Activated CD8-positive, alpha-beta T cell treated with anti-CD3 and anti-CD28 coated beads, Interleukin-2, amount 10 ng/mL, durations not matched to agents 7 days and 5 days (primary cell): ENCODE results near the gene SLIT3. TPM values are rescaled to one million over a fixed set of nuclear protein-coding genes. Genes with fewer than 3 reads are reported as not detected.

Experiments used
- ATAC-seq: fragments of 150-1000 bp; cut with Tn5 transposase; one replicate; pipeline ENCODE4 v1.10.0; 2021; ENCODE audit warnings: moderate library complexity
- CTCF ChIA-PET: fragments of 350-600 bp; sonication (Branson Sonifier 250); formaldehyde crosslinking; loops from one replicate; lab custom pipeline; 2021; ENCODE audit warnings: antibody characterized with exemption; lab: Charles Lee
- POLR2A ChIA-PET: fragments of 350-600 bp; sonication (Branson Sonifier 250); formaldehyde crosslinking; loops from one replicate; lab custom pipeline; 2021; ENCODE audit warnings: antibody characterized with exemption; lab: Charles Lee
- DNase-seq: peaks from one replicate; pipeline ENCODE4 v3.0.0-alpha.2; 2020
- H3K27ac Mint-ChIP-seq: one replicate; pipeline ENCODE4 v1.8.0; 2021; ENCODE audit warnings: mild to moderate bottlenecking, mixed read lengths
- H3K27me3 Mint-ChIP-seq: one replicate; pipeline ENCODE4 v1.8.0; 2021; ENCODE audit warnings: low read depth, mixed read lengths
- H3K36me3 Mint-ChIP-seq: one replicate; pipeline ENCODE4 v1.8.0; 2021; ENCODE audit warnings: low read depth, mixed read lengths
- H3K4me1 Mint-ChIP-seq: one replicate; pipeline ENCODE4 v1.8.0; 2021; ENCODE audit warnings: low read depth, mixed read lengths
- H3K4me3 Mint-ChIP-seq: one replicate; pipeline ENCODE4 v1.8.0; 2021; ENCODE audit warnings: mild to moderate bottlenecking, mixed read lengths
- H3K9me3 Mint-ChIP-seq: one replicate; pipeline ENCODE4 v1.8.0; 2022; ENCODE audit warnings: mixed read lengths; ENCODE audit not compliant: insufficient read depth
- total RNA-seq, 2 experiments: library from RNA; stranded (reverse); gene quantifications; one replicate each; pipeline ENCODE4 v1.2.3, GENCODE V29; 2021

The SLIT3 gene
- total RNA-seq, 2 experiments from 2014 or later = not detected

DNA sequence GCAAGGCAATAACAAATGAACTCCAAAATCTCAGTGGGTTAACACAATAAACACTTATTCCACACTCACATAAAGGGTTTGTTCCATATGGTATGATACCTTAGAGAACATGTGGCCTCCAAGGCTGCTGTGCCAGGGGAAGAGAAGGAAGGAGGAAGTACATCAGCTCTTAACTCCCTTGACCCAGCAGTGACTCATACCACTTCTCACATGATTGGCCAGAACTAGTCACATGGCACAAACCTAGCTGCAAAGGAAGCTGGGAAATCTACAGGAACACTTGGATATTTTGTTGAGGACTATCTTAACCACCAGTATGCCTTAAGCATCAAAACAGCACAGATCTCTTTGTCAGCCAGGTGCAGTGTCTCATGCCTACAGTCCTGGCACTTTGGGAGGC lies 99.3 kb downstream of the SLIT3 start:
- H3K27me3 Mint-ChIP-seq = no peaks in the 10 kb centered on the region
- no peak overlapping the region for H3K27ac Mint-ChIP-seq

DNA sequence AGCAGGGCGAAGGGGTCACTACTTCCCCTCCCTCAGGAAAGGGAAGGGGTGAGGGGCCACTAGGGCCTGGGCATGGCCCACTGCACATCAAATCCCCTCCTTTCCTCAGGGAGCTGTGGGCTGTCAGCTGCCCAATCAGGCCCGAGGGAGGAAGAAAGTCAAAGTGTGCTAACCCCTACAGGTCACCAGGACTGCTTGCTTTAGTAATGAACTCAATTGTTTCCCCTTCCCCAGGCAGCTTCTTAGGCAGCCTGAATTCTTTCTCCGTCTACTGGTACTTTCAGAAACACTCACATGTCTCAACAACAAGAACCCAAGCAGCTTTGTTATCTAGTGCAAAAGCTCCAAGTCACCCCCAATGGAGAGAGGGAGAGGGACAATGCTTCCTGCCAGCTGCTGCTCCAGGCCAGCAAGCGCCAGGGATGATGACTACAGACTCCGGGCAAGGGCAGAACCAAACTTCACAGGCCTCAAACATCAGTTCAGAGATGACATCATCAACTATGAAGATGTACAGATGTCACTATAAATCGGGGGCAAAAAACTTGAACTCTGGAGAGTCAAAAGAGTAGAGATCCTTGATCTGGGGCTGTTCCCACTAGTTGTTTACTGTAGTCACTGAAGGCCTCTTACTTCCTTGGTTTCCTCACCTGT lies 100.7 kb downstream of the SLIT3 start:
- no peaks in the 10 kb centered on the region for H3K36me3 Mint-ChIP-seq
- CTCF ChIA-PET = interaction anchor here (0.9 kb wide), 1 partner anchor 102 kb away, joined by 3 read pairs; no protein-coding TSS in a partner anchor
- H3K4me3 Mint-ChIP-seq = no peak overlapping the region
- POLR2A ChIA-PET = no interaction called here
- no peaks in the 10 kb centered on the region for H3K9me3 Mint-ChIP-seq
- H3K4me1 Mint-ChIP-seq = no peaks in the 10 kb centered on the region
- no peaks in the 10 kb centered on the region for H3K27me3 Mint-ChIP-seq
- ATAC-seq = no peak
- no peak for DNase-seq
- H3K27ac Mint-ChIP-seq = no peak overlapping the region

More for the DNA sequence above, 99.3 kb downstream of the SLIT3 start:
- no peaks in the 10 kb centered on the region for H3K9me3 Mint-ChIP-seq
- H3K4me3 Mint-ChIP-seq = no peak overlapping the region
- no peak for ATAC-seq
- no peak for DNase-seq
- H3K4me1 Mint-ChIP-seq = no peaks in the 10 kb centered on the region
- CTCF ChIA-PET = no interaction called here
- no peaks in the 10 kb centered on the region for H3K36me3 Mint-ChIP-seq
- POLR2A ChIA-PET = no interaction called here

DNA sequence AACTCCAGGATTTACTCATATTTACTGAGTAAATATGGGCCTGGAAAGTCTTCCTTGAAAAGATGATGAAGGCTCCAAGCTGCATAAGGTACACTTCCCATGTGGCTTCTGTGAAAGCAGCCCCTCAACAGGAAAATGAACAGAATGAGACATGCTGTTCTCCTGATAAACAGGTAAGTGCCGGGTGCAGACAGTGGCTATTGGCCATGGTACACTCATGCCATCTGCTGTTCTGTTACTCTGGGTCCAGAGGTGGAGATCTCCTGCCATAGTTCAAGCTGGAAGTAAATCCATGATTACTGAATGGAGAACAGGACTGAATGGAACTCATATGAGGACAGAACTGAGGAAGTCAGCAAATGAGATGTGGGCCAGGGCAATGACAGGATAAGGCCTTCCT lies 103.6 kb downstream of the SLIT3 start:
- Mint-ChIP-seq H3K4me1 (no peaks in the 10 kb centered on the region), H3K9me3 (no peaks in the 10 kb centered on the region), H3K27ac (no peak overlapping the region), H3K4me3 (no peak overlapping the region), H3K36me3 (no peaks in the 10 kb centered on the region), H3K27me3 (no peaks in the 10 kb centered on the region)
- ATAC-seq (no peak), DNase-seq (no peak)
- POLR2A ChIA-PET = no interaction called here
- CTCF ChIA-PET = no interaction called here

DNA sequence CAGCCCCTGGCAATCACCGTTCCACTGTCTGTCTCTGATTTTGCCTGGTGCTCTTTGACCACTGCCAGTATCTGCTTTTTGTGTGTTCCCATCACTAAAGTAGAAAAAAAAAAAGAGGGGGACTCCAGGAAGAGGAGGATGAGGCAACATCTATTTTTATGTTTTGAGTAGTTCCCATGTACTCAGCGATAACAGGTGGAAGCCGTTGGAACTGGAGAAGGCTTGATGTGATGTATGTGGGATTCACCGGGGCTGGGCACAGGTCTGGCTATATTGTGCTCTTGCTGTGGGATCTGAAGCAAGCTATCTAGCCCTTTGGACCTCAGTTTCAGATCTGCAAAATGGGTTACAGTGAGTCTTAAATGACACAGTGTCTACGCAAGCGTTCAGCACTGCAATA lies 104.9 kb downstream of the SLIT3 start:
- H3K36me3 Mint-ChIP-seq = no peaks in the 10 kb centered on the region
- H3K27ac Mint-ChIP-seq = no peak overlapping the region
- DNase-seq (no peak), ATAC-seq (no peak)
- H3K9me3 Mint-ChIP-seq = no peaks in the 10 kb centered on the region
- ChIA-PET POLR2A (no interaction called here), CTCF (no interaction called here)
- H3K4me1 Mint-ChIP-seq = no peaks in the 10 kb centered on the region
- H3K4me3 Mint-ChIP-seq = no peak overlapping the region
- H3K27me3 Mint-ChIP-seq = no peaks in the 10 kb centered on the region

DNA sequence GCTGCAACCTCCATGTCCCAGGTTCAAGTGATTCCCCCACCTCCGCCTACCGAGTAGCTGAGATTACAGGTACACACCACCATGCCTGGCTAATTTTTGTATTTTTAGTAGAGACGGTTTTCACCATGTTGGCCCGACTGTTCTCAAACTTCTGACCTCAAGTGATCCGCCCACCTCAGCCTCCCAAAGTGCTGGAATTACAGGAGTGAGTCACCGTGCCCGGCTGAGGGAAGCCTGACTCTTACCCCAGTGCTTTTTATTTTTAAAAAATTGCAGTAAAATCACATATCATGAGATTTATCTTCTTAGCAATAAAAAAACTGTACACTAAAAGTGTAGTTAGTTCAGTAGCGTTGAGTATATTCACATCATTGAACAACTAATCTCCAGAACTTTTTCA lies 105.3 kb downstream of the SLIT3 start:
- H3K4me1 Mint-ChIP-seq = no peaks in the 10 kb centered on the region
- no peaks in the 10 kb centered on the region for H3K9me3 Mint-ChIP-seq
- no peak for ATAC-seq
- no peaks in the 10 kb centered on the region for H3K27me3 Mint-ChIP-seq
- no peak for DNase-seq
- no peak overlapping the region for H3K4me3 Mint-ChIP-seq
- H3K36me3 Mint-ChIP-seq = no peaks in the 10 kb centered on the region
- no peak overlapping the region for H3K27ac Mint-ChIP-seq
- ChIA-PET CTCF (no interaction called here), POLR2A (no interaction called here)

DNA sequence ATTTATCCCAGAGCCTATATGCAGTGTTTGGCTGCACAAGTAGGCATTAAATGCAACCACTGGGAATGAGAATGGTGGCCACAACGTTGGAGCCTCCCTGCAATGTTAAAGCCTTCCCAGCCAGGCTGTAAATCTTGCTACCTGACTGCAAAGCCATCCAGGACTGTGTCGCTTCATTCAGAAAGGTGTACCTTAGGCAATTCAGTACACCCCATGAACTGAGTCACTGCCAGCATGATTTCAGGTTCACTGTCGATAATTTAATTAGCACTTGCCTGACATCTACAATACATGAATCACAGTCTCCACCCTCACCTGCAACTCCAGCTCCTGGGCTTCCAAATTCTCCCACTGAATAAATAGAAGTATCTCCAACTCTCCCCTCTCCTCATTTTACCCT lies 108.4 kb downstream of the SLIT3 start:
- Mint-ChIP-seq H3K9me3 (no peaks in the 10 kb centered on the region), H3K36me3 (no peaks in the 10 kb centered on the region), H3K4me3 (no peak overlapping the region), H3K27ac (no peak overlapping the region), H3K4me1 (no peaks in the 10 kb centered on the region), H3K27me3 (no peaks in the 10 kb centered on the region)
- CTCF ChIA-PET = no interaction called here
- POLR2A ChIA-PET = no interaction called here
- no peak for ATAC-seq
- DNase-seq = no peak

DNA sequence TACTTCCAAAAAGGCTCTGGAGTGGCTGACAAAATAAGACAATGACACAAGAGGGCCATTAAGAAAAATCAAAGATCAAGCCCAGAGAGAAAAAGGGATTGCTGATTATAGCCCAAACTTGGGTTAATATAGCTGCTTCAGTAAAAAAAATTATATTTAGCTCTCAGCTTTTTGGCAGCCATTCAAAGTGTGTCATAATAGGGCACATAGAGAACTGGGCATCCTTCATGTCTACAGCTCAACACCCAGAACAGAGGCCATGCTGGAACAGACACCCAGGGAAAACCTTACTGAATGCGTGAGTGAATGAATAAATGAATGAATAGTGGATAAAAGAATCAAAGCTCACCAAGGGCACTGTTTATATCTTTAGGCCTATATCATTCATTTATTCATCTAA lies 110.1 kb downstream of the SLIT3 start:
- H3K4me1 Mint-ChIP-seq = no peaks in the 10 kb centered on the region

DNA sequence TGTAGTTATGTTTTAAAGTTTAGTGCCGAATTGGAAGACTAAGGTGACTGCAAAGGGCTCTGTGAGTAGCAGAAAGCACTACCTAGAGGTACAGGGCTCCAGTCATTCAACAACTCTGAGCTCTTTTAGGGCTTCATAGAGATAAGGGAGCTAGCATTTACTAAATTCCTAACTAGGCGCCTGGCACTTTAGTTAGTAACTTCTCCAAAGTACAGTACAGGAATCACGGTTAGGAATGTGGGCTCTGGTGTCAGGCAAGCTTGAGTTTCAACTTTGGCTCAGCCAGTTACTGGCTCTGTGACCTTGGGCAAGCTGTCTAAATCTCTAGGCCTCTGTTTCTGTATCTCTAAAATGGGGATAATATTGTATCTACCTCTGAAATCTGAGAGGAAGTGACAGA lies 115.3 kb downstream of the SLIT3 start:
- no peak overlapping the region for H3K4me3 Mint-ChIP-seq
- H3K27me3 Mint-ChIP-seq = no peaks in the 10 kb centered on the region
- no peaks in the 10 kb centered on the region for H3K4me1 Mint-ChIP-seq
- H3K36me3 Mint-ChIP-seq = no peaks in the 10 kb centered on the region
- no peak for ATAC-seq
- no peak for DNase-seq
- POLR2A ChIA-PET = interaction anchor here (0.6 kb wide), 1 partner anchor 310 kb away, joined by 3 read pairs; no protein-coding TSS in a partner anchor
- CTCF ChIA-PET = no interaction called here
- no peak overlapping the region for H3K27ac Mint-ChIP-seq
- no peaks in the 10 kb centered on the region for H3K9me3 Mint-ChIP-seq

More for the DNA sequence above, 110.1 kb downstream of the SLIT3 start:
- H3K27ac Mint-ChIP-seq = no peak overlapping the region
- H3K27me3 Mint-ChIP-seq = no peaks in the 10 kb centered on the region
- POLR2A ChIA-PET = no interaction called here
- ATAC-seq (no peak), DNase-seq (no peak)
- no peaks in the 10 kb centered on the region for H3K36me3 Mint-ChIP-seq
- H3K4me3 Mint-ChIP-seq = no peak overlapping the region
- no peaks in the 10 kb centered on the region for H3K9me3 Mint-ChIP-seq
- CTCF ChIA-PET = no interaction called here

DNA sequence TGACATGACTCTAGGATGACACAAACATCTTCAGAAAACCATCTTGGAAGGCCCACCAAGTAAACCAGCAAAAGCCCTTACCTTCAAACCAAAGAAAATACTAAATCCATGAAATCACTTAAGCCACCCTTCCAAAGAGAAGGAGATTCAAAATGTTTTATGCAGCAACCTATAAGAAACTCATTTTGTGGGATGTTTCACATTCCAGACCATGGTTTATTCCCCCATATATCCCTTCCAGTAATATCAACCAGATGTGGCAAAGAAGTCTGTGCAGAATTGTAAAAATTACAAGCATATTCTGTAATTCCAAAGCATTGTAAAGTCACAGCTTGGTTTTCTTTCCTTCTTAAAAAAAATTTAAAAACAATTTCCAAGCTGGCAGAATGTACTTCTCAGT lies 117.4 kb downstream of the SLIT3 start:
- Mint-ChIP-seq H3K4me1 (no peaks in the 10 kb centered on the region), H3K27ac (no peak overlapping the region), H3K36me3 (no peaks in the 10 kb centered on the region), H3K27me3 (no peaks in the 10 kb centered on the region), H3K4me3 (no peak overlapping the region), H3K9me3 (no peaks in the 10 kb centered on the region)
- no peak for DNase-seq
- ChIA-PET CTCF (no interaction called here), POLR2A (no interaction called here)
- ATAC-seq = no peak

DNA sequence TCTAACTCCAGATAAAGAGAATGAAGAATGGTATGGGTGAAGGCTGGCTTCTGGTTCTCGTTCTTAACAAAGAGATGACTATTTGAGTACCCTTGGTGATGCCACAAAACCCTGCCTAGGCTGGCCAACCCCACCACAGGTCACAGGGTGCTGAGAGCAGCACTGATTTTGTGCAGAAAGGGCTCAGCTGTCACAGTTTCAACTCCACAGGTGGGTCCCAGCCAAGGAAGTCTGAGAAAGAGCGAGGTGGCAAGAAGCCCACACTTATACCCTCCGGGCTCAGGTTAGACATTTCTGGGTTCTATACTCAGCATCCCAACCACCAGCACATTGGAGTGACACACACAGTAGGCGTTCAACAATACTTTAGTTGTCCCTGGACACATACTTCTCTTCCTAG lies 118.1 kb downstream of the SLIT3 start:
- ChIA-PET POLR2A (no interaction called here), CTCF (no interaction called here)
- H3K4me3 Mint-ChIP-seq = no peak overlapping the region
- H3K4me1 Mint-ChIP-seq = no peaks in the 10 kb centered on the region
- no peaks in the 10 kb centered on the region for H3K36me3 Mint-ChIP-seq
- H3K9me3 Mint-ChIP-seq = no peaks in the 10 kb centered on the region
- ATAC-seq = no peak
- no peaks in the 10 kb centered on the region for H3K27me3 Mint-ChIP-seq
- no peak for DNase-seq
- H3K27ac Mint-ChIP-seq = no peak overlapping the region

DNA sequence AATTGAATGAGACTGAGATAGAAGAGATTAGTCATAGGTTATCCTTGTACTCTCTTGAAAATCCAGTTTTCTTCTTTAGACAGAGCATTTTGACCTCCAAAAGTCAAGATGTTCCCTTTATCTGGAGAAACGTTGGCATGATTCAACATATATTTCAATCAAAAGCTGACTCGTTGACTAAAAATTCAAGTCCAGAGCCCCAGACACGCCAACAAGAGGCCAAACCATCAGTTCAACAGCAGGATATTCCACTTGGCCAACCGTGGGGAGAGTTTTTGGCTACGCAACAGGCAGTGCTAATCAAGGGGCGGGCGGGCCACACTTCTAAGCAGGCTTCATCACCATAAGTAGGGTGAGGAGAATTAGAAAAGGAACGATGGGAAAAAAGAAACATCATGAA lies 119.1 kb downstream of the SLIT3 start:
- H3K36me3 Mint-ChIP-seq = no peaks in the 10 kb centered on the region
- H3K4me3 Mint-ChIP-seq = no peak overlapping the region
- H3K4me1 Mint-ChIP-seq = no peaks in the 10 kb centered on the region
- H3K9me3 Mint-ChIP-seq = no peaks in the 10 kb centered on the region
- no peak overlapping the region for H3K27ac Mint-ChIP-seq
- POLR2A ChIA-PET = no interaction called here
- CTCF ChIA-PET = no interaction called here
- H3K27me3 Mint-ChIP-seq = no peaks in the 10 kb centered on the region
- no peak for ATAC-seq
- no peak for DNase-seq

DNA sequence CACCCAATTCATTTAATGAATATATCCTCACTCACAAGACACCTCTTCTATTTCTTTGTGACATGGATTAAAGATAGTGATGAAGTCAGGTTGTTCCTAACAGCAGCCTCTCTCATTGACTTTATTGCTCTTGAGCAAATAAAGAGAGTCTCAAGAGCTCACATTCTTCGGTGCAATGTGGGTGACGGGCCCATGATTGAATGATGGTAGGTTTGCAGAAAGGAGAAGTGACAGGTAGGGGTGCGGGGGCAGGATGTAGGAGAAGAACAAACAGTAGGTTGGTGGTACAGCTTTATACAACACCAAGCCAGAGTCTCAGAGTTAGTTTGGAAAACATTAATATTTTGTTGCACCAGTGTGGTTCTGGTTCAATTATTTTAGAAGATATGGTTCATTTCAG lies 122.2 kb downstream of the SLIT3 start:
- ChIA-PET POLR2A (no interaction called here), CTCF (no interaction called here)
- DNase-seq (no peak), ATAC-seq (no peak)
- Mint-ChIP-seq H3K36me3 (no peaks in the 10 kb centered on the region), H3K4me3 (no peak overlapping the region), H3K27ac (no peak overlapping the region), H3K27me3 (no peaks in the 10 kb centered on the region), H3K9me3 (no peaks in the 10 kb centered on the region), H3K4me1 (no peaks in the 10 kb centered on the region)

DNA sequence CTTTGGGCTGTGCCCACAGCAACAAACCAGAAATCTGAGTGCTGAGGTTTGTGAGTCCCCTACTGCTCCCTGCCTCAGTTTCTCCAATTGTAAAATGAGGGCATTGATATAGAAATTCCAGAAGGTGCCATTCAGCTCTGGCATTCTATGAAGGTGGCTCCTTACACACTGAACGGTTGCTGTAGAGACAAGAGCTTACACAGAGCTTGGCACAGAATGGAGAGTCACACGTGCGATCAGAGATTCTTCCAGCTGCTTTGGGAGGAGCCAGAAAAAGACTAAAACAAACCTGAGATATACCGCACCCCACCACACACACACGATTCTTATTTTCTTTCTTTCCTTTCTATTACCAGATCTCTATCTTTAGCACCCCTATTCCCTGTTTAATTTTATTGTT lies 122.7 kb downstream of the SLIT3 start:
- no peak for ATAC-seq
- no peak overlapping the region for H3K27ac Mint-ChIP-seq
- no peaks in the 10 kb centered on the region for H3K27me3 Mint-ChIP-seq
- H3K4me1 Mint-ChIP-seq = no peaks in the 10 kb centered on the region
- H3K36me3 Mint-ChIP-seq = no peaks in the 10 kb centered on the region
- no peak overlapping the region for H3K4me3 Mint-ChIP-seq
- no peak for DNase-seq
- no peaks in the 10 kb centered on the region for H3K9me3 Mint-ChIP-seq
- CTCF ChIA-PET = no interaction called here
- POLR2A ChIA-PET = no interaction called here
